Stimulated activated CD4-positive, alpha-beta T cell treated with anti-CD3 and anti-CD28 coated beads, TNF-alpha, amount 100 ng/mL, for 24 hours (primary cell): ENCODE results near the gene MCM5.
A peak's percentile ranks its signal among the peaks of the same experiment; 100 is the strongest.
"Not testable (repeated sequence)": the region's sequence is repeated elsewhere in the genome, so short reads cannot be mapped to it uniquely, and the experiment has no call there.

Experiments
- DNase-seq, 3 experiments: peaks; one replicate each; pipeline ENCODE4 v3.0.0-alpha.2; 2020; ENCODE audit warnings: low read depth in 3 of 3

The MCM5 gene

DNA sequence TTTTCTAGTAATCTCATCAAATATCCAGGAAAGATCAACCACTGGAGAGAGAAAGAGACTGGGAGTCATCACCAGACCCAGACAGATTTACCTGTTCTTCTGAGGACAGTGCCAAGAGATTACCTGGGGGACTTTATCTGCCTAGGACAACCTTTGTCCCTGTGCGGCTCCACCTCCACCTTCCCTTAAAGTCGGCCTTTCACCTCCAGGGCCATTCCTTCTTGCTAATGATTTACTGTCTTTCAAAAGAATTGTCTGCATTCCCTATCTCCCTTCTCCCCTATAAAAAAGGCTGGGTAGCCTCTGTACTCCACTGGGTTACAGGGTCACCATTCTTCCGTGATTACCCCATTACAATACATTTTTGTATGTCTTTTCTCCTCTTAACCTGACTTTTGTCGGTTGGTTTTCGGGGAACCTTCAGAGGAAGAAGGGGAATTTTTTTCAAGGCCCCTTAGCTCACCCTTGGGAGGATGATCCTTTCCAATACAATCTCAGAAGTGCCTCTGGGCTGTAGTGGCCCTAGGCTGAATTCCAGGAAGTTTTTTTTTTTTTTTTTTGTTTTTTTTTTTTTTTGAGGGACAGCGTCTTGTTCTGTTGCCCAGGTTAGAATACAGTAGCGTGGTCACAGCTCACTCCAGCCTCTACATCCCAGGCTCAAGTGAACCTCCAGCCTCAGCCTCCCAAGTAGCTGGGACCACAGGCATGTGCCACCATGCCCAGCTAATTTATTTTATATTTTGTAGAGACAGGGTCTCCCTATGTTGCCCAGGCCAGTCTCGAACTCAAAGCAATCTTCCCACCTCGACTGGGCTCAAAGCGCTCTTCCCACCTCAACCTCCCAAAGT is 20.6 kb upstream of the MCM5 start:
- DNase-seq, result no peak

DNA sequence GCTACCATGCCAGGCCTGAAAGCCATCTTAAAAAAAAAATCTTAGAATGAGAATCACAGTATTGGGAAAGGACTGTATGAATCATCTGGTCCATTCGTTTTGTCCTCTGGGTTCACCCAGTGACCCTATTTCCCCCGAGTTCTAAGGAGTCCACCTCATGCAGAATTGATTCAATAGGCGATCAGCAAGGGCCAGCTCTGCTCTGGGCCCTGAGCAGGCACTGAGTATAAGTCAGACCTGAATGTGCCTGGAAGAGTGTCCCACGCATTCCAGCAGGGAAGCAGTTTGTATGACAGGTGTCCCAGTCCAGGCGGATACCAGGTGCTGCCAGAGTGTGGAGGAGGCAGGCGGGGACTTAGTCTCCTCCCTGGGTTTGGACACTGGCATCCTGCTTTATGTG is 19.9 kb upstream of the MCM5 start:
- DNase-seq, result no peak

DNA sequence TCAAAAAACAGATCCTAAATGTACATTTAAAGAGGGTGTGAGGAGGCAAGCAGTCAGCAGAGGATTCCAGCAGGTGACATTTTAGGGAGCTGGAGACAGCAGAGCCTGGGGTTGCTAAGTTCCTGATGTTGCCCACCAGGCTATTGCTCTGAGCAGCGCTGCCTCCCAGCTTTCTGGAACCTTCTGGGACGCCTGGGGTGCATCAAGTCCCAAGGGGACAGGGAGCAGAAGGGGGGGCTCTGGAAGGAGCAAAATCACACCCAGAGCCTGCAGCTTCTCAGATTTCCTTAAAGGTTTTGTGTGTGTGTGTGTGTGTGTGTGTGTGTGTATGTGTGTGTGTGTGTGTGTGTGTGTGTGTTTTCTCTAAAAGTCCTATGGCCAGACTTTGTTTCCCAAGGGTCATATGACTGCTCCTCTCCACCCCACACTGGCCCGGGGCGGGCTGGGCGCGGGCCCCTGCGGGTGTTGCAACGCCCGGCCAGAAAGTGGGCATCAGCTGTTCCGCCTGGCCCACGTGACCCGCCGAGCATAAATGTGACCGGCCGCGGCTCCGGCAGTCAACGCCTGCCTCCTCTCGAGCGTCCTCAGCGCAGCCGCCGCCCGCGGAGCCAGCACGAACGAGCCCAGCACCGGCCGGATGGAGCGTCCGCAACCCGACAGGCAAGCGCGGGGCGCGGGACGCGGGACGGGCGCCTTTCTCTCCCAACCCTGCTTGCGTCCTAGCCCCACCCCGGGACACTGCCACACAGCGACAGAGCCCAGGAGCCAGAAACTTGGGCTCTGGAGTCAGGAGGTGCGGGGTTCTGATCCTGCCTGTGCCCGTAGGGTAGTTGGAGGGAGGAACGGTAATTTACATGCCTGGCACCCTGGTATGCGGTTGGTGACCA is 19.2 kb upstream of the MCM5 start, which contains the start of gene HMOX1:
Gene HMOX1, plus strand, starts transcription at position 560 of the 887 bp plus-strand sequence. Its CDS starts 78 bp downstream, at position 638.
- DNase-seq, result peak in 2 of 3 experiments; percentile 16 to 44

DNA sequence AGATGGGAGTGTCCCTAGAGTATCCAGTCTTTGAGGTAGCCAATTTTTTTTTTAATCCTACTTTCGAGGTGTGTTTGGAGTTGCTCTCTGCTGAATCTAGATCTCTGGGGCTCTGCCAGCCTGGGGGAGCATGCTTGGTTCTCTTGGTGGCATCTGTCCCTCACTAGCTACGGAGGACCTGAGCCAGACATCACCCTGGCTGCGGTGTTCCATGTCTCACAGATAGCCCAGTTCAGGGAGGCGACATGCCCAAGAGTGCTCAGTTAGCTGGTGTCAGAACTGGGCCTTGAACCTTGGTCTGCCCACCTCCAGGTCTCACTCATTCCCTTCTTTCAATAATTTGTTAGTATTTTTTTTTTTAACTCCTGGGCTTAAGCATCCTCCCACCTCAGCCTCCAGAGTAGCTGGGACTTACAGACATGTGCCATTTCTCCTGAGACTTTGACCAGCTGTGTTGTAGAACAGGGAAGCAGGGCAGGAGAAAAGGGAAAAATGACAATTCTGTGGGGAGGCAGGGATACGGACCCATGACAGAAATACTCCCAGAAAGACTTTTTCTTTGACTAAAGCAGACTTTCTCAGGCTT is 18.4 kb upstream of the MCM5 start:
- DNase-seq, result no peak

DNA sequence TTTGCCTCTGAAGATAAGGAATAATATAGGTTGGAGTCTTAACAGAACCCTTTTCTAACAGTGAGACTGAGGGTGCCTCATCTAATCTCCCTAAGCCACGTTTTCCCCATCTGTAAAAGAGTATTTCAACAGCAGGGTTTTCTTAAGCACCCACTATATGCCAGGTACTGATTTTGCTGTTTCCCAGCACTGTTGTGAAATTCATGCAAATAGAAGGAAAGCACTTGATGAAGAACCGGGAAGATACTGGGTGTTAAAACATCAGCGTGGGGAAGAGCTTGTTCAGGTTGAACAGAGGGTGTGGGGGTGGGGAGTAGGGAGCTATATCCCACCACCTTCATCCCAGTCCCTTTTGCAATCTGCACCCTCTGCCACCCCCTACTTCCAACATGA is 16.3 kb upstream of the MCM5 start:
- no peak for DNase-seq

DNA sequence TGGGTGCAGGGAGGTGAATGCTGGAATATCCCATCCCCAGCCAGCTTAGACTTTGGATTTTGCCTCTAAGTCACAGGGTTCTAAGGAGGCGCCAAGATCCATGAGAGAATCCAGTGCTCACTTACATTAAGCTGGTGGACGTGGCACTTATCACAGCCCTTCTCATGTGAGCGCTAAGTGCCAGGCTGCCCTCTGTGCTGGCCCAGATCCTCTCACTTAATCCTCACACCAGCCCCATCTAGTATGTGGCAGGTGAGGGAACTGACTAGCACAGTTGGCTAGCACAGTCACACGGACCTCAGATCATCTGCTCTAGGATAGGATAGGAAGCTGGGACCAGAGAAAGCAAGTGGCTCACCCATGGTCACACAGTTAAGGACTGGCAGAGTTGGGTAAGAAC is 15.4 kb upstream of the MCM5 start:
- DNase-seq, result no peak

DNA sequence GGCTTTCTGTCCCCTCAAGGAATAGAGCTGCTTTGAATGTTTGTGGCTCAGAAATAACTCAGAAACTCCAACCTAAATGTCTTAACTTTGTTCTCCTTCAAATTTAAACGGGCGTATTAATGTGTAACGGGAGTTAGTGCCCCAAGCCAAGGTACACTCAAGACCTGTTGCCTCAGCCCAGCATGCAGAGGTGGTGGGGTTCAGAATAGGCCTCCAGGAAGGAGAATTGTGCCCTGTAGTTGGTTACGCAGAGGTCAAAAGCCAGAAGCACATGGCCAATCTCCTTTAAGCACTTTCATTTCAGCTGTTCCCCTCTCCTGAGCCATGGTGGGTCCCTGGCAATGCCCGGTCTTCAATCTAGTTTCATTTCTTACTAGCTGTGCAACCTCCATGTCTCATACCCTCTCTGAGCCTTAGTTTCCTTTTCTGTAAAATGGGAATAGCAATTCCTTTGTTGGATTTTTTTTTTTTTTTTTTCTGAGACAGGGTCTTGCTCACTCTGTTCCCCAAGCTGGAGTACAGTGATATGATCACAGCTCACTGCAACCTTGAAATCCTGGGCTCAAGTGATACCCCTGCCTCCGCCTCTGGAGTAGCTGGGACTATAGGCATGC is 14.9 kb upstream of the MCM5 start:
- DNase-seq, result no peak

DNA sequence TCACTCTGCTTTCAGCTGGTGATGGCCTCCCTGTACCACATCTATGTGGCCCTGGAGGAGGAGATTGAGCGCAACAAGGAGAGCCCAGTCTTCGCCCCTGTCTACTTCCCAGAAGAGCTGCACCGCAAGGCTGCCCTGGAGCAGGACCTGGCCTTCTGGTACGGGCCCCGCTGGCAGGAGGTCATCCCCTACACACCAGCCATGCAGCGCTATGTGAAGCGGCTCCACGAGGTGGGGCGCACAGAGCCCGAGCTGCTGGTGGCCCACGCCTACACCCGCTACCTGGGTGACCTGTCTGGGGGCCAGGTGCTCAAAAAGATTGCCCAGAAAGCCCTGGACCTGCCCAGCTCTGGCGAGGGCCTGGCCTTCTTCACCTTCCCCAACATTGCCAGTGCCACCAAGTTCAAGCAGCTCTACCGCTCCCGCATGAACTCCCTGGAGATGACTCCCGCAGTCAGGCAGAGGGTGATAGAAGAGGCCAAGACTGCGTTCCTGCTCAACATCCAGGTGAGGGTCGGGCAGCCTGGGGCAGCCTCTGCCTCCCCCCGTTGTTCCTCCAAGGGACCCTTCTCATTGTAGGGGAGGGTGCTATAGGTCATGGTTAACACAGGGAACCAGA is 13.2 kb upstream of the MCM5 start:
- no peak for DNase-seq

DNA sequence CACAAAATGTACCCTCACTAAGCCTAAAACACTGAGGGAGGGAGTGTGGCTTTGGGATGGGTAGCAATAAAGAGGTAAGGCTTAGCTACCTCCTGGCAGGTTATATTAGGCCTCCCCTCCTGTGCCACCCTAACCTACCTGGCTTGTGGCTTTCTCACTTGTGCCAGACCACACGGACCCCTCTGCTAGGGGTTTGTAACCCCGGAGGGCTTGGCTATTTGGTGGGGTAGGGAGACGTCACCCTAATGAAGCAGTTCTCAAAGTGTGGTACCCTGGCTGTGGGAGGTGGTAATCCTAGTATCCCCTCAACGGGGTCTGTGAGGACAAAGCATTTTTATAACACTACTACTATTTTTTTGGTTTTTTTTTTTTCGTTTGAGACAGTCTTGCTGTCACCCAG is 9.0 kb upstream of the MCM5 start:
- DNase-seq, result no peak

DNA sequence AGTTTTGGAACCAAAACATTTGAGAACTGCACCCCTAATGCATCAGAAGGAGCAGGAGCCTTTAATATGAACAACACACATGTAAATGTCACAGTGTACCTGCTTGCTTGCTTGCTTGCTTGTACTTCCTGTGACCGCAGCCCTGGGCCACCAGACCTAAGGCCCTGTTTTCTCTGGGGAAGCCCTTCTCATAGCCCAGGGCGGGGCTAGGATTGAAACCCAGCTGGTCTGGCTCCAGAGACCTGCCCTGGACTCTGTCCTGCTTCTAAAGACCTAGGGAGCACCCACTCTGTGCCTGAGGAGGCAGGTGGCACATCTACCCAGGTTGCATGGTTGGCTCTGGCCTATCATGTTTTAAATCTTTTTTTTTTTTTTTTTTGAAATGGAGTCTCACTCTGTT is 7.6 kb upstream of the MCM5 start:
- DNase-seq, result no peak

DNA sequence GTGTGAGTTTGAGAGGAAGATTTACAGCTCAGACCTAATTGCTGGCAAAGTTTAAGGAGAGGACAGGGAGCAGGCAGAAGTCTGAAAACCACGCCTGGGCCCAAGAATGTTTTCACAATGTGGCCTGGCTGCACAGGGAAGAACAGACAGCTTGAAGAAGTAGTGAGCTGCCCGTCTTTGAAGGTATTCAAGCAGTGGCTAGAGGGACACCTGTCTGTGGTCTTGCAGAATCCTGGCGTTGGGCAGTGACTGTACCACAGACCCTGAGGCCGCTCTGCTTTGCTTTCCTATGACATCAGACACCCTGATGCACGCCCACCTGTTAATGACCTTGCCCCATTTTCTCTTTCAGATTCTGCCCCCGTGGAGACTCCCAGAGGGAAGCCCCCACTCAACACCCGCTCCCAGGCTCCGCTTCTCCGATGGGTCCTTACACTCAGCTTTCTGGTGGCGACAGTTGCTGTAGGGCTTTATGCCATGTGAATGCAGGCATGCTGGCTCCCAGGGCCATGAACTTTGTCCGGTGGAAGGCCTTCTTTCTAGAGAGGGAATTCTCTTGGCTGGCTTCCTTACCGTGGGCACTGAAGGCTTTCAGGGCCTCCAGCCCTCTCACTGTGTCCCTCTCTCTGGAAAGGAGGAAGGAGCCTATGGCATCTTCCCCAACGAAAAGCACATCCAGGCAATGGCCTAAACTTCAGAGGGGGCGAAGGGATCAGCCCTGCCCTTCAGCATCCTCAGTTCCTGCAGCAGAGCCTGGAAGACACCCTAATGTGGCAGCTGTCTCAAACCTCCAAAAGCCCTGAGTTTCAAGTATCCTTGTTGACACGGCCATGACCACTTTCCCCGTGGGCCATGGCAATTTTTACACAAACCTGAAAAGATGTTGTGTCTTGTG is 6.6 kb upstream of the MCM5 start:
- no peak for DNase-seq

DNA sequence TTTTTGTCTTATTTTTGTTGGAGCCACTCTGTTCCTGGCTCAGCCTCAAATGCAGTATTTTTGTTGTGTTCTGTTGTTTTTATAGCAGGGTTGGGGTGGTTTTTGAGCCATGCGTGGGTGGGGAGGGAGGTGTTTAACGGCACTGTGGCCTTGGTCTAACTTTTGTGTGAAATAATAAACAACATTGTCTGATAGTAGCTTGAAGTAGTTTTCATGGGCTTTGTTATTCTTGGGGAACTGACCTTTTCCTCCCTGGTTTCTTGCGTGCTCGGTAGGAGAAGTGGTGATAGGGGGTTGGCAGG is 6.0 kb upstream of the MCM5 start:
- DNase-seq, result no peak

DNA sequence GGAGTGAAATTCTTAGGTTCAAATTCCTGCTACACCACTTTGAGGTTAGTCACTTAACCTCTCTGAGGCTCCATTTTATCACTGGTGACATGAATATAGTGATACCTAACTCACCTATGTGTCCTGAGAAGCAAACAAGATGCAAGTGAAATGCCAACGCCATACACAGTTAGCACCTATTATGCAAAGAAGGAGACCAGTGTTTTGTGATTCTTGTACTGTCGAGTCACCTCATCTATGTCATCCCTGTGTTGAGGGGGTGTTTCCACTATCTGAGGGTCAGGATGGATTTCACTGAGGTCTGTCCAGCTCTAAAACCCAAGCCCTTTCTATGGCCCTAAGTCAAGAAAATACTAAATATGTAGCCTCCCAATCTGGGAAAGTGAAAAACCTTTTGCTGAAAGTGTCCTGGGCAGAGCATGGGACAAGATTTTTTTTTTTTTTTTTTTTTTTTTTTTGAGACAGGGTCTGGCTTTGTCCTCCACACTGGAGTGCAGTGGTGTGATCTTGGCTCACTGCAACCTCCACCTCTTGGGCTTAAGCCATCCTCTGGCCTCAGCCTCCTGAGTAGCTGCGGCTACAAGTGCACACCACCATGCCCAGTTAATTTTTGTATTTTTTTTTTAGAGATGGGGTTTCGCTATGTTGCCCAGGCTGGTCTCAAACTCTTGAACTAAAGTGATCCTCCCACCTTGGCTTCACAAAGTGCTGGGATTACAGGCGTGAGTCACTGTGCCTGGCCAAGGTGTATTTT is 5.0 kb upstream of the MCM5 start:
- DNase-seq, result no peak

DNA sequence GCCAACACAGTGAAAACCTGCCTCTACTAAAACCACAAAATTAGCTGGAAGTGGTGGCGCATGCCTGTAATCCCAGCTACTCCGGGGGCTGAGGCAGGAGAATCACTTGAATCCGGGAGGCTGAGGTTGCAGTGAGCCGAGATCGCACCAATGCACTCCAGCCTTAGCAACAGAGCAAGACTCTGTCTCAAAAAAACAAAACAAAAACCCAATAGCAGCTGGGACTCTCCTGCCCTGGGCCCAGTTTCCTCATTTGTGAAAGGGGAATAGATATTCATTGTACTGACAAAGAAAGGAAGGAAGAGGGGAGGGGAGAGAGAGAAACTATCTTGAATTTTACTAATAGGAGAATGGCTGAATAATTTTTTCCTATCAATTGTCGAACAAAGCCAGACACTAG is 3.3 kb upstream of the MCM5 start:
- DNase-seq, result not testable (repeated sequence)

DNA sequence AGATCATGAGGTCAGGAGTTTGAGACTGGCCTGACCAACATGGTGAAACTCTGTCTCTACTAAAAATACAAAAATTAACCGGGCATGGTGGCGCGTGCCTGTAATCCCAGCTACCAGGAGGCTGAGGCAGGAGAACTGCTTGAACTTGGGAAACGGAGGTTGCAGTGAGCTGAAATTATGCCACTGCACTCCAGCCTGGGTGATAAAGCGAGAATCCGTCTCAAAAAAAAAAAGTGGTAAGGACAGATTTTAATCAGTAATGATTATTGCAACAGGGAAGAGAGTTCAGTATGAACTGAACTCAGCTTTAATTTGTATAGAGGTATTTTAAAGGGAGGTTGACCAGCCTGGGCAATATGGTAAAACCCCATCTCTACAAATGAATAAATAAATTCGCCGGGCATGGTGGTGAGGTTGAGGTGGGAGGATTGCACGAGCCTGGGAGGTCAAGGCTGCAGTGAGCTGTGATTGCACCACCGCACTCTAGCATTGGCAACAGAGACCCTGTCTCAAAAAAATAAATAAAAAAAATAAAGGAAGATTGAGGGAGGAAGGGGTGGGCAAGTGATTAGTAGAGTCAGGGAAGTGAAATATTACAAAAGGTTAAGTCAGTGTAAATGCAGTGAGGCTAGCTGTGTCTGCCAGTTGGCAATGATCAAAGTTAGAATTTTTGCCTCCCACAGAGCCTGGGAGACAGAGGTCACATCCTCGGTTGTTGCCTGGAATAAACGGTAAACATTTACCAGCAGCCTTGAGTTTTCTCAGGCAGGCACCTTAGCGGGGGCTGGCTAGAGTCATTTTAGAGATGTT is 2.6 kb upstream of the MCM5 start:
- no peak for DNase-seq

DNA sequence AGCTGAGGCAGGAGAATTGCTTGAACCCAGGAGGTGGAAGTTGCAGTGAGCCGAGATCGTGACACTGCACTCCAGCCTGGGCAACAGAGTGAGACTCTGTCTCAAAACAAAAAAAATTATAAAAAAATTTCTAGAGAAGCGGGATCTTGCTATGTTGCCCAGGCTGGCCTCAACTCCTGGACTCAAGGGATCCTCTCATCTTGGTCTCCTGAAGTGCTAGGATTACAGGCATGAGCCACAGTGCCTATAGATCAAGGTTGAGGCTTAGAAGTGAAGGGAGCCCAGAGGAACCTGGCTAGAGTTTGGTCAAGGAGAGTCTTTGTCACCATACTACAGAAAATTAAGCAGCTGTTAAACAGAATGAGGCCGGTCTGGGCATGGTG is 1.4 kb upstream of the MCM5 start:
- no peak for DNase-seq

DNA sequence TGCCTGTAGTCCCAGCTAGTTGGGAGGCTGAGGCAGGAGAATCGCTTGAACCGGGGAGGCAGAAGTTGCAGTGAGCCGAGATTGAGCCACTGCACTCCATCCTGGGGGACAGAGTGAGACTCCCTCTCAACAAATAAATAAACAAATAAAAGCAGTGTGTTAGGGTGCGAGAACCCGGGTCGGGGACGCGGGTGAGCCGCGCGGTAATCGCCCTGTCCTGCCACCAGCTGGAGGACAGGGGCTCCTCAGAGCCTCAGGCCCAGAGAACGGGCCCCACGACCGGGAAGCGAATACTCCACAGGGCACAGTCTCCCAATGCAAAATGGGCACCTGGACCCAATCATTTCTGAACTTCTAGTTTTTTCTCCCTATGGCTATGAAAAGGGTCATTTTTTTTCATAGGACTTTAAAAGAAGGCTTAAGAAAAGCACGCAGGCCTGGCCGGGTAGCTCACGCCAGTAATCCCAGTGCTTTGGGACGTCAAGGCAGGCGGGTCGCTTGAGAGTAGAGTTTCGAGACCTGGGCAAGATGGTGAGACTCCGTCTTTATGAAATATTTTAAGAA is 744 bp upstream of the MCM5 start:
- no peak for DNase-seq

DNA sequence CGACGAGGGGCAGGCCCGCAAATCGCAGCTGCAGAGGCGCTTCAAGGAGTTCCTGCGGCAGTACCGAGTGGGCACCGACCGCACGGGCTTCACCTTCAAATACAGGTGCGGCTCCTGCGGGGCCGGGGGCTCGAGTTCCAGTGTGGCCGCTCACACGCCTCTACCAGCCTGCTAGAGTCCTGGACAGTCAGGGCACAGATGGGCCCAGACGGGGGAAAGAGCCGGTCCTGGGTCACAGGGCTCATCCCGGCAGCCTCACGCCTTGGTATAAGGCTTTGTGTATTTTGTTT is 506 bp downstream of the MCM5 start:
- peak in 1 of 3 experiments; percentile 15 for DNase-seq

DNA sequence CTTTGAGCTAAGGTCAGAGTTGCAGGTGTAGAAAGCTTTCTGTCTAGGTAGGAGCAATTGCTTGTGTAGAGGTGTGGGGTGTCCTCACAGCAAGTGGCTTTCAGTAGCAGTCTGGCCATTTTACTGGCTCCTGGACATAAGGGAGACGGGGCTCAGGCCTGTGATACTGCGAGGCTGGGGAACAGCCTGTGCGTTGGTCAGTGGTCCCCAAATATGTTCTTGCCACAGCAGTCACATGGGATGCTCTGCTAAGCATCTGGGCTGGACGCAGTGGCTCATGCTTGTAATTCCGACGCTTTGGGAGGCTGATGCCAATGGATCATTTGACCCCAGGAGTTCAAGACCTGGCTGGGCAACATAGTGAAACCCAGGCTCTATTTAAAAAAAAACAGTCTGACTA is 1.9 kb downstream of the MCM5 start:
- no peak for DNase-seq
